HG03460 (cell line): ENCODE measurements around the gene SLC39A7.
"Not testable (repeated sequence)": the region's sequence is repeated elsewhere in the genome, so short reads cannot be mapped to it uniquely, and the experiment has no call there.

ENCODE experiments used
- ATAC-seq: cut with Tn5 transposase; IDR thresholded peaks from one replicate; pipeline ENCODE4 v1.9.1; 2021; ENCODE audit not compliant: unreplicated experiment

SLC39A7 gene

GRCh38 chr6:33226503-33227120 lies 25.9 kb downstream of the SLC39A7 start:
- ATAC-seq, result not testable (repeated sequence)

DNA sequence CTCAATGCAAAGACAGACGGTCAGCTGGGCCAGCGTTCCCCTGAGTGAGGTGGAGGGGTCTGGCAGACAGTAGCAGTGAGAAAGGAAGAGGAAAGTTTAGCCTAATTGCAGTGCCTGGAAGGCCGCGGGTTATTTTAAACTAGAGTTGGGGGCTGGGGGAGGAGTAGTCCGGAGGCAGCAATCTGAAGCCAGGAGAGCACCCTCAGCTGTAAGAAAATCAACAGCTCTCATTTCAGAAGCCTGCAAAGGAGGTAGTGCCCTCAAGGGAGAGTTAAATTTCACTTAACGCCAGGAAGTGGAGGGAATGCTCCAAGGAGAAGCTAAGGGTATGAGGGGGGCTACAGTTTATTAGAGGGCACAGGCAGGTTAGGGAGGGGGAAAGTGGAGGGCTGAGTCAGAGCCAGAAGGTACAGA lies 34.6 kb downstream of the SLC39A7 start:
- no peak for ATAC-seq

GRCh38 chr6:33236328-33236727 lies 35.7 kb downstream of the SLC39A7 start:
- ATAC-seq, result no peak

DNA sequence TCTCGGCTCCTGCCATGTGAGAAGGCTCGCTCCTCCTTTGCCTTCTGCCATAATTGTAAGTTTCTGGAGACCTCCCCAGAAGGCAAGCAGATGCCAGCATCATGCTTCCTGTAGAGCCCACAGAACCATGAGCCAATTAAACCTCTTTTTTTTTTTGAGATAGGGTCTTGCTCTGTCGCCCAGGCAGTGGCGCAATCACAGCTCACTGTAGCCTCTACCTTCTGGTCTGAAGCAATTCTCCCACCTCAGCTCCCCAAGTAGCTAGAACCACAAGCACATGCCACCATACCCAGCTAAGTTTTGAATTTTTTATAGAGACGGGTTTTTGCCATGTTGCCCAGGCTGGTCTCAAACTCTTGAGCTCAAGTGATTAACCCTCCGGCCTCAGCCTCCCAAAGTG lies 36.2 kb downstream of the SLC39A7 start:
- ATAC-seq, result no peak

GRCh38 chr6:33237741-33238140 lies 37.1 kb downstream of the SLC39A7 start:
- ATAC-seq, result no peak

GRCh38 chr6:33241968-33242367 lies 41.3 kb downstream of the SLC39A7 start:
- no peak for ATAC-seq

GRCh38 chr6:33243476-33243875 lies 42.8 kb downstream of the SLC39A7 start:
- ATAC-seq, result no peak

DNA sequence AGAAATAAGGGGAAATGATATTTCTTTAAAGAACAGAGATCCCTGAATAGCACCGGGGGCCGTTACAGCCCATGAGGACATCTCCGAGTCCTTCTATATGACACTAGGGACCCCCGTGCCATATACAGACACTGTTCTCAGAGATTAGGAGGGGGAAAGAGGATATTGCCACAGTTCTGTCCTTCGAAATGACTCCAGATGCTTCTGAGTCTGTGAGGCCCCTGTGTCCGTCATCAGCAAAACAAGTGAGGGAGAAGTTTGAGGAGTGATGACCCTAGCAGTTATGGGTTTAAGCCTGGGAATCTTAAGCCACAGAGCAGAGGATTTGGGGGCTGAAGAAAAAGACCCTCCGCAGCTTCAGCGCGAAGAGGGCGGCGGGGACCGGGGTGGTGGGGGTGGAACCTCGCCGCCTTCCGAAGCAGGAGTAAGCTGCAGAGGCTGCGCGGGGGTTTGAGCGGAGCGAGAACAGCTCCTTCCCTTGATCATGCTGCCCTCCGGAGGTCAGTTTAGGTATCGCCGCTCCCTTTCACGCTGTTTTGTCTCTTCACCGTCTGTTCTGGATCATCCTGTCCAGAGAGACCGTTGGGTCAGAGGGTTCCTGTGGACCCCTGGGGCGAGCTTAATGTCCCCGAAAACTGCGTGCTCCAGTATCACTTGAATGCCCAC lies 47.4 kb downstream of the SLC39A7 start:
- ATAC-seq, result peak; percentile 25

- ATAC-seq, result peak; percentile 8
Measured at GRCh38 chr6:33248643-33248931, 47.9 kb downstream of the SLC39A7 start.

GRCh38 chr6:33248932-33249731 lies 48.5 kb downstream of the SLC39A7 start:
- ATAC-seq, result peak; percentile 83

DNA sequence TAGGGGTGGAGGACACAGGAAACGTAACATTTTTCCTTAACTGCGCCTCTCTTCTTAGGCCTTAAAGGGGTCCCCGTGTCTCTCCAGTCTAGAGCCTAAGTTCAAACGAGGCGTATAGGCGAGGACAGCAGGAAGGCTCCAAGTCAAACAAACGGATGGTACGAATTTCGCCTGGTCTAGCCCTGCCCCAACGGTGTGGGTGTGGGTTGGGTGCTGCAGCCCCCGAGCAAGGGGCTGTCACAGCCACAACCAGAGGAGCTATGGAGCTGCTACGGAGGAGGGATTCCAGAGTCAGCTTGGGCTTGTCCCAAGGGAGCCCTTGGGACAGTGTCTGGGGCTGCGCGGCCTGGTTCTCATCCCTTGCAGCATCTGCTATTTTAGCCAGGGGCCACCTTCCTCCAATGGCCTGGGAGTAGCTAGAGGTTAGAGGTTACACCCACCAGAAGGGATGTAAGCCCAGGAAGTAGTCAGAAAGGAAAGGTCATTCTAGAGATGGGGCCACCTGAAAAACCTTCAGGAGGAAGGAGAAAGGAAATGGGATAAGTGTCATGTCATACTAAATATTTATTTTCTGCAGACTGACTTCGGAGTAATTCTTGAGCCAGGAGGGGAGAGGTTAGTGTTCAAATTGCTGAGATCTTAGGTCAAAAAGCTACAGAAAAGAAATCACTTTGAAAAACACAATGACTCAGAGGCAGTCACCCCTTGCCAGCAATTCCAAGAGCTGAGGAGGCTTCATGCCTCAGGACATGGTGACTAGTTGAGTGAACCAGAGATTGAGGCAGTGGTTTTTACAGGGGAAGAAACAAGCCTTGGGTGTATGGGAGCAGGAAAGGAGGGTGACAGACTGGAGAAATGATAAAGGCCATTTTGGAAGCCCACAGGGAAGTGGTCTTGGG lies 49.3 kb downstream of the SLC39A7 start:
- ATAC-seq, result no peak

GRCh38 chr6:33250731-33251130 lies 50.1 kb downstream of the SLC39A7 start:
- ATAC-seq, result no peak

- ATAC-seq, result no peak
Measured at GRCh38 chr6:33251395-33252012, 50.8 kb downstream of the SLC39A7 start.

DNA sequence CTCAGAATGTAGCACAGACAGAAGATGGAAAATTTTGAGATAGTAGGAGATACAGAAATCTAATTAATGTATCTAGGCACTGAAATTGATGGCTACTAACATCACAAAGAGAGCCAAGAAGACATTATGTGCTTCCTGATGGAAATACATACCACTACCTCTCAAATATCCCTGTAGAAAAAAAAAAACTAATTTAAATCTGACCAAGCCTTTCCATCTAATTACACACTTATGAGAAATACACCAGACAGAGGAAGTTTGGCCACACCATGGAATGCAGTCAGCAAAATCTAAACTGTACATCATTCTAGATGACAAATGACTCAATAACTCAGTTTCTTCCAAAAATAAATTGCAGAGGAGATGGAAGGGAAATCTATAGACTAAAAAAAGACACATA lies 52.1 kb downstream of the SLC39A7 start:
- ATAC-seq, result no peak
